GM18508 (cell line): ENCODE measurements around the gene PPP6R3.

ENCODE experiments used
- ATAC-seq: cut with Tn5 transposase; IDR thresholded peaks from one replicate; pipeline ENCODE4 v1.9.1; 2021; ENCODE audit warnings: moderate number of reproducible peaks; ENCODE audit not compliant: insufficient read depth, unreplicated experiment

PPP6R3 gene

GRCh38 chr11:68542617-68543016 is 82.1 kb downstream of the PPP6R3 start:
- ATAC-seq, result no peak

DNA sequence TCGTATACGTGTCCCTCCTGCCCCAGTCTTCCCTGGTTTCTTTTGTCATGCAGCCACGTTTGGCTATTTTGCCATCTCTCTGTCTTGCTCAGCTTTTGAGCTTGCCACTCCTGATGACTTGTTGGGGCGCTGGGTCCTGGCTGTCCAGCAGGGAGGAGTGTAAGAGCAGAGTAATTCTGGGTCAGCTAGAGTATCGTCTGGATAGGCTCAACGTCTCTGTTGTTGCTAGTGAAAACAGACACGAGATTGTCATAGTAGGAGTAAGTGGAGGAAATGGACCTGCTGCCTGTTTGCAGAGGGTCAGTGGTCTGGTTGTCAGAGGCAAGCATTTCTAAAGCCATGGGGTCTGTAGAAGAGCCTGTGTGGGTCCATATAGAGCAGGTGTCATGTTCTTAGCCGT is 83.0 kb downstream of the PPP6R3 start:
- no peak for ATAC-seq

DNA sequence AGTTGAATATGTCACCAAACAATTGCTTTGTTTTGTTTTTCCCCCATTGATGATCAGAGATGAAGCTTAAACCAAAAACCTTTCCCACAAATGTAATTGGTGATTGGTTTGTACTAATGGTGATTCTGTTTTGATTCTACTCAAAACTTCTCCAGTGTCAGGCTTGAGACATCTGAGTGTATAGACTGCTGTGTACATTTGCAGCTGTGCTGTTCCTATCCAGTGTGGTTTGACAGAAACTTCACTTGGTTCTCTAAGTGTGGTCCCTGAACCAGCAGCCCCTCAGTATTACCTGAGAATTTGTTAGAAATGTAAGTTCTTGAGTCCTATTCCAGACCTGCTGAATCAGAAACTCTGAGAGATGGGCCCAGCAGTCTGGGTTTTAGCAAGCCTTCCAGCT is 84.8 kb downstream of the PPP6R3 start:
- no peak for ATAC-seq

- ATAC-seq, result no peak
These were observed 85.2 kb downstream of the PPP6R3 start for GRCh38 chr11:68545796-68546195.

- ATAC-seq, result no peak
These were observed 86.0 kb downstream of the PPP6R3 start for GRCh38 chr11:68546555-68546954.

GRCh38 chr11:68549789-68550484 is 89.4 kb downstream of the PPP6R3 start:
- ATAC-seq, result no peak

DNA sequence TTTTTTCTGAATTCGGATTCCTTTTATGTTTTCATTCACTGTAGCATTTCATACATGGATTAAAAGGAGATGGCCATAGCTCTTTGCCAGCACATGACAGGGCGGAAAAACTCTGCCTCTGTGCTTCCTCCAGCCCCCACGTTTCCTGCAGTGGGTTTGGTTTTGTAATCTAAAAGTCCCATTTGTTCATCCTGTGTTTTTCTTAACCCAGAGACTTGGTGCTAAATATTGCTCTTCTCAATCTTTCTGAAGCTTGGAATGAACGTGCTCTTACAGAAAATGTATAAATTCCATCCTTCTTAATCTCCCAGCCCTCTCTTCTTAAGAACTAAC is 89.9 kb downstream of the PPP6R3 start:
- no peak for ATAC-seq

- no peak for ATAC-seq
These were observed 90.7 kb downstream of the PPP6R3 start for GRCh38 chr11:68551223-68551622.

DNA sequence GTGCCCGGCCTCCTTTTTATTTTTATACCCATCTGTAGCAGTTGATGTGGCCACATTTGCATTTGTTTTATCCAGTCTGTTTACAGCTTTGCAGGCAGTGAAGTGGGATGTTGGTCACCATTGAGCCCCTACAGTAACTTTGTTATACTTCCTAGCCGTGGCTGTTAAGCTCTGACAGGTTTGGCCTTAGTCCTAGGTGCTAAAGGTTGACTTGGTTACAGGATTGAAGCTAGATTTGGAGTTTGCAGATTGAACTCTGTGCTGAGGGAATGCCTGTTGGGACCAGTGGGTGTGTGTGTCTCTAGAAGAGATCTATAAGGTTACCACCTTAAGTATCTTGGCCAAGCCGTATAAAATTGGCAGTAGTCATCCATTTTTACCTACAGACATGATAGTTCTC is 91.2 kb downstream of the PPP6R3 start:
- ATAC-seq, result no peak

DNA sequence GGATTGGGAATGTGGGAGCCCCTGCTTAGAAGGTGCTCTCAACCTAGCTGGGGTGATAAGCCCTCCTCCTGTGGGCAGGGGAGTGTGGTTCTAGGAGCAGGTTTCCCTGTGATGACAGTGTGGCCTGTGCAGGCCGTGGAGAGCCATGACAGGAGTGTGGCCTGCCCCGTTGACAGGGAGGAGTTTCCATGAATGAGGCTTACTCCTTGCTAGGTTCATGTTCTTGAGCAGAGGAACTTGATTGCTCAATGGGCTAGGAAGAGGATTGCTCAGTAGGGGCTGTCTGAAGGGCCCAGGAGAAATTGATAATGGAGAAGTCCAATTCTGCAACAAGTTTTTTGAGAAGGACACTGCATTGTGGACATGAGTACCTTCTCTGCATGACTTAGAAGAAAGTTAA is 92.0 kb downstream of the PPP6R3 start:
- no peak for ATAC-seq

DNA sequence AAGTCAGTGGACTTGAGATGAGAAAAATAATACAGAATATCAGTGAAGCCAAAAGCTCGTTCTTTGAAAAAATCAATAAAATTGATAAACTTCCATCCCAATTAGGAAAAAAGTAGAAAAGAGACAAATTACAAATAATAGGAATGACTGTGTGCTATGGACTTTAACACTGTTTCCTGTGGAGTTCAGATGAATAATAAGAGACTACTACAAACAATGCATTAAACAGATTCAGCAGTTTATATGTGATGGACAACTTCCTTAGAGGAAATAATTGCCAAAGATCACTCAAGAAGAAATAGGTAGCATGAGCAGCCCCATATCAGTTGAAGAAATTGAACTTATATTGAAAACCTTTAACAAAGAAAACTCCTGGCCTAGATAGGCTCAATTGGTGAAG is 99.7 kb downstream of the PPP6R3 start:
- ATAC-seq, result no peak

DNA sequence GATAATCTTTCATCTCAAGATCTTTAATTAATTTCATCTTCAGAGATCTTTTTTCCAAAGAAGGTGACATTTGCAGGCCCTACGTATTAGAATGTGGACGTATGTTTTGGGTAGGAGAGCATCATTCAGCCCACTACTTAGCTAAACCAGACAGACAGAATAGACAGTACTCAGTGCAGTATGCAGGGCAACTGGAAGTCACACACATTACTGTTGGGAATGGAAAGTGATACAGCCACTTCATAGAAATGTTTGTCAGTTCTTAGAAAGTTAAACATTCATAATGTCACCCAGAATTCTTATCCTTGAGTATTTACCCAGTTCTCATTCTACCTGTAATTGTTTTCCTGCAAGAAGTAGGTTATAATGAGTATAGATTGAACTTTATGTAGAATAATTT is 102.9 kb downstream of the PPP6R3 start:
- ATAC-seq, result no peak

DNA sequence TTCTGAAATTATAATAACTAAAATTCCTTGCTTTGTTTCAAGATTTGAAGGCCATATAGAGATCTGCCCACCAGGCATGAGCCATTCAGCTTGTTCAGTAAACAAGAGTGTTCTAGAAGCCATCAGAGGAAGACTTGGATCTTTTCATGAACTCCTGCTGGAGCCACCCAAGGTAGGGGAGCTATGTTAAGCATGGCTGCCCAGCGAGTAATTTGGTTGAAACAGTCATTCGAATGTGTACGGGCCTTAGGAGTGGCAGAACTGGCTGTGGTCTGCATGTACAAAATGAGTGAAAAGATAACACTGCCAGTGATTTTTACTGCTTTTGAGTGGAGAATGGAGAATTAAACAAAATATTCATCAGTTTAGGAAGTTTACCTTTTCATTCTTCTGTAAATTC is 103.7 kb downstream of the PPP6R3 start:
- no peak for ATAC-seq

GRCh38 chr11:68565768-68566167 is 105.2 kb downstream of the PPP6R3 start:
- ATAC-seq, result no peak

GRCh38 chr11:68567553-68567952 is 107.0 kb downstream of the PPP6R3 start:
- ATAC-seq, result no peak

DNA sequence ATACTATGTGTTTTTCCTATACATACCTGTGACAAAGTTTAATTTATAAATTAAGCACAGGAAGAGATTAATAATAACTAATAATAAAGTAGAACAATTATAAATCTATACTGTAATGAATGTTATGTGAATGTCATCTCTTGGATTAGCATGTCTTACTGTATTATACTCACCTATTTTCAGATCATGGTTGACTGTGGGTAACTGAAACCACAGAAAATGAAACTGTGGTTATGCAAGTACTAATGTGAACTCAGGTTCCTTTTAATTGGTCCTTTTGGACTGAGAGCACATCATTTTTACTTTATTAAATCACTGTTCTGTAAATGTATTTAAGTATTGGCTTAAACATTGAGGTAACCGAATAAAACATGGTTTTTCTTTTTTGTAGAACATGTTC is 108.8 kb downstream of the PPP6R3 start:
- ATAC-seq, result no peak

- no peak for ATAC-seq
These were observed 110.1 kb downstream of the PPP6R3 start for GRCh38 chr11:68570691-68571090.

DNA sequence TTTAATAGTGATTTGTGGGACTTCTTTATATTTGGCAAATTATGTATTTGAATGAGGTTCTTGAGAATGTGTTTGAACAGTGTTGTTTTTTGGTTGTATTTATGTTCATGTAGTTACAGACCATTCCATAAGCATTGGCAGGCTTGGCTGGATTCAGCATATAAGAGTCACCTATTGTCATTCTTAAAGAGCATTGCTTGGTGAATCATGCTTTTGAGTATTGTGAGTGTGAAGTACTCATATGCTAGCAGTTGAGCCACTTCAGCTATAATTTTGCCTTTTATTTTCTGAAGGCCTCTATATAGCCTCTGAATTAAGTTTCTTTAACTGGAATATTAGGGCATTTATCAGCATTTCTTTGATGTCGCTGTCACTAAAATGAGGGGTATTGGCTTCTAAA is 113.8 kb downstream of the PPP6R3 start:
- no peak for ATAC-seq

DNA sequence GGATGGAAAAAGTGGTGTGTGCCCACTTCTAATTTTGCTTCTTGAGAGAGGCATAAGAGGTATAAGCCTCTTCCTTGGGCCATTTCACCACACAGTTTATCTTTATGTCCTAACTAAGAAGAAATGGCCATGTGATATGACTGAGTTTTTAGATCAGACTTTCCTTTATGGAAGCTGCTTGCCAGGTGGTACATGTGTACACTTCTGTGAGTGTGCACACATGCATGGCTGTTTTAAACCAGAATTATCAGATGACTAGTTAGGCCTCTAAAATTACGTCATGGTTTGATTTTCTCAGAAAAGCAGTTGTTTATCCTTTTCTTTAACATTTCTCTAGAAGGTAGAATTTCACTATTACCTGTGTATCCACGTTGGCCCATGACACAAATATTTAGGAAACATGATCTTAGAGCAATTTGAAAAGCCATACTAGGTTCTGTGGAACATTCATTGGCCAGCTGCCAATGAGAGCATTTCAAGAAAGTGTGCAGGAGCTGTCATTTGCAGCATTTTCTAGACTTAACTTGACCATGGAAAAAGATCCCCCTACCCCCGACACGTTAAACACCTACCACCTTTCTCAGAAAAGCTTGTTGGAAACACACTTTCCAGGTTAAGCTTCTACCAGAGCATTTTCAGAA is 114.6 kb downstream of the PPP6R3 start:
- no peak for ATAC-seq

DNA sequence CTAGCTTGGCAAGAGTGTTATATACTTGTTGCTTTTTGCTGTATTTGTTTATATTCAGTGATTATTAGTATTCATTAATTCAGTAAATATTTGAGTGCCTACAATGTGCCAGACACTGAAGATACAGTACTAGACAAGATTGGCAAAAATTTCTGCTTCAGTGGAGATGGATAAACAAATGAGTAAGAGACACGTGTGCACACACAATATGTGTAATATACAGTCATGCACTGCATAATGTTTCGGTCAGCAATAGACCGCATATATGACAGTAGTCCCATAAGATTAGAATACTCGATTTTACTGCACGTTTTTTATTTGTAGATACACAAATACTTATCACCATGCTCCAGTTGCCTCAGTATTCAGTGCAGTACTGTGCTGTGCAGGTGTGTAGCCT is 118.9 kb downstream of the PPP6R3 start:
- ATAC-seq, result no peak

DNA sequence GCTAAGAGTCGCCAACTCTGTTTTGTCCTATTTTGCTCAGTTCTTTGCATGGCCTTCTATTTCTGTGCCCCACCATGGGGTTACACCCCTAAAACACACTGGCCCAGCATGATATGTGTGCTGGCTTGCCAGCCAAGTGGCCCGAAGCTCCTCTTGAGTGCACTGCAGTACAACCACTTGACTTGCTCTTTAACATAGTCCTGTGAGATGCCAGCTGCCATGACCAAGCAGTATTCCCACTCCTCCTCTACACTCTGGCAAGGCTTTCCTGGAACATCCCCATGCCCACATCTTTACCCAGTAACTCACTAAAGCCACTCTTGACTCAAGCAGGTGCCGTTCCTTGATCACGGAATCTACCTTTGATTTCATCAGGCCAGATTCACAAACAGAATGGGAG is 120.9 kb downstream of the PPP6R3 start:
- ATAC-seq, result no peak

GRCh38 chr11:68581901-68582300 is 121.3 kb downstream of the PPP6R3 start:
- ATAC-seq, result no peak
